BJ (cell line): ENCODE data around the gene TAMALIN. TPM values are rescaled to one million over a fixed set of nuclear protein-coding genes. Genes with fewer than 3 reads are reported as not detected.

ENCODE experiments used
- CTCF ChIA-PET: fragments of 350-600 bp; formaldehyde crosslinking; extraction: SDS; loops from one replicate; lab custom pipeline; 2021; ENCODE audit warnings: antibody characterized with exemption, inconsistent platforms; lab: Yijun Ruan, JAX
- POLR2A ChIA-PET: fragments of 300-600 bp; sonication (Branson Sonifier 250); formaldehyde crosslinking; extraction: SDS; loops from one replicate; lab custom pipeline; 2021; ENCODE audit warnings: antibody characterized with exemption; lab: Charles Lee
- DNase-seq: peaks from one replicate; pipeline ENCODE4 v3.0.0-alpha.2; 2011; ENCODE audit warnings: low read depth
- H3K27me3 ChIP-seq: 2 replicates; pipeline ENCODE4 v1.6.0; 2011; ENCODE audit warnings: low read length; ENCODE audit not compliant: control insufficient read depth, insufficient read depth
- H3K36me3 ChIP-seq: 2 replicates; pipeline ENCODE4 v1.5.1; 2011; ENCODE audit warnings: low read length; ENCODE audit not compliant: control insufficient read depth, insufficient read depth
- H3K4me3 ChIP-seq: 2 replicates; pipeline ENCODE4 v1.5.1; 2011; ENCODE audit warnings: low read depth, mild to moderate bottlenecking, control low read depth, low read length
- CTCF ChIP-seq: IDR thresholded peaks from 2 replicates; pipeline ENCODE4 v1.5.1; 2011; ENCODE audit warnings: low read depth, mild to moderate bottlenecking, control low read depth, inconsistent platforms, low read length, moderate library complexity; ENCODE audit not compliant: insufficient read depth
- polyA plus RNA-seq: library from polyadenylated mRNA; depleted of rRNA; stranded (reverse); fragments of >200 nt; gene quantifications from 2 replicates; pipeline ENCODE4 v1.2.3, GENCODE V29; 2011

Gene TAMALIN
- polyA plus RNA-seq, 1 experiment = 1.3 TPM

- peak; percentile 96 for TF ChIP-seq CTCF
- CTCF ChIA-PET = interaction anchor here (0.6 to 5.6 kb wide), 14 partner anchors 9 to 559 kb away, joined by 3 to 56 read pairs (median 6); no protein-coding TSS in a partner anchor
- Histone ChIP-seq H3K36me3 (peaks cover 19% of the 10 kb centered on the region), H3K4me3 (no peak overlapping the region), H3K27me3 (no peaks in the 10 kb centered on the region)
- no peak for DNase-seq
- POLR2A ChIA-PET = no interaction called here
Observed at GRCh38 chr12:51980051-51980808, 26.5 kb upstream of the TAMALIN start.

DNA sequence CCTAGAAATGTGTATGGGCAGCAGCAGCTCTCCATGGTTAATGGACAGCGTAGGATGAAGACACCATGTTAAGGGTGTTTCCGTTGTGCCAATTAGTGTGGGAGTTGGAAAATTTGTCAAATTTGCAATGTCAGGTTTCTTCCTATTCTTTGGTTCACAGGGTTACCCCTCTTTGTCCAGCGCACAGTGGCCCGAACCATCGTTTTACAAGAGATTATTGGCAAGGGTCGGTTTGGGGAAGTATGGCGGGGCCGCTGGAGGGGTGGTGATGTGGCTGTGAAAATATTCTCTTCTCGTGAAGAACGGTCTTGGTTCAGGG lies 26.0 kb upstream of the TAMALIN start:
- POLR2A ChIA-PET = no interaction called here
- H3K36me3 ChIP-seq = peaks cover 21% of the 10 kb centered on the region

GRCh38 chr12:51984657-51985056 lies 22.1 kb upstream of the TAMALIN start:
- Histone ChIP-seq H3K4me3 (no peak overlapping the region), H3K36me3 (peaks cover 16% of the 10 kb centered on the region), H3K27me3 (no peaks in the 10 kb centered on the region)
- no peak for TF ChIP-seq CTCF
- ChIA-PET CTCF (interaction anchor here (0.6 to 5.6 kb wide), 8 partner anchors 8 to 91 kb away, joined by 3 to 56 read pairs (median 6); no protein-coding TSS in a partner anchor), POLR2A (no interaction called here)
- no peak for DNase-seq

More for the DNA sequence above, 26.0 kb upstream of the TAMALIN start:
- Histone ChIP-seq H3K27me3 (no peaks in the 10 kb centered on the region), H3K4me3 (no peak overlapping the region)
- CTCF ChIA-PET = interaction anchor here (0.6 to 5.6 kb wide), 14 partner anchors 9 to 559 kb away, joined by 3 to 56 read pairs (median 6); no protein-coding TSS in a partner anchor
- no peak for TF ChIP-seq CTCF
- DNase-seq = no peak

- POLR2A ChIA-PET = no interaction called here
- Histone ChIP-seq H3K27me3 (no peaks in the 10 kb centered on the region), H3K4me3 (no peak overlapping the region), H3K36me3 (peaks cover 16% of the 10 kb centered on the region)
- no peak for TF ChIP-seq CTCF
- no peak for DNase-seq
- CTCF ChIA-PET = interaction anchor here (1.2 to 5.6 kb wide), 7 partner anchors 8 to 92 kb away, joined by 4 to 56 read pairs (median 6); no protein-coding TSS in a partner anchor
Observed at GRCh38 chr12:51985154-51985835, 21.5 kb upstream of the TAMALIN start.

DNA sequence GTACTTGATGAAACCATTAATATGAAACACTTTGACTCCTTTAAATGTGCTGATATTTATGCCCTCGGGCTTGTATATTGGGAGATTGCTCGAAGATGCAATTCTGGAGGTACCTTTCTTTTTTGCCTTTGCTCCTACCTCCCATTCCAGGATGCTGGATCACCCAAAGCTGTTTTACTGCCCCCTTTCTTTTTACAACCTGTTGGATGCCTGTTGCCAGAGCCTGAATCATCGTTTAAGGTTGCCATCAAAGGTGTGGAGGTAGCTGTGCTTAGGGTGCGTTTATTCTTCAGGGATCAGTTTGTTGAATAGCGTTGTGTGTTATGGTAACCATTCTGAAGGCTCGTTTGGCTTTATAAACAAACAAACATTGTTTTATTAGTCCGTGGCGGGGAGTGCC lies 19.9 kb upstream of the TAMALIN start:
- Histone ChIP-seq H3K27me3 (no peaks in the 10 kb centered on the region), H3K36me3 (peaks cover 12% of the 10 kb centered on the region), H3K4me3 (no peak overlapping the region)
- TF ChIP-seq CTCF = no peak
- no peak for DNase-seq
- ChIA-PET POLR2A (no interaction called here), CTCF (interaction anchor here (1.2 to 1.9 kb wide), 4 partner anchors 19 to 96 kb away, joined by 3 to 8 read pairs (median 4); no protein-coding TSS in a partner anchor)
